Limb (tissue), 2 donors: ENCODE data around the gene ALS2.
"Not testable (repeated sequence)": the region's sequence is repeated elsewhere in the genome, so short reads cannot be mapped to it uniquely, and the experiment has no call there.

Source experiments
- DNase-seq, 2 donors: peaks; one replicate each; pipeline ENCODE4 v3.0.0-alpha.2; 2016; ENCODE audit errors: extremely low spot score in 2 of 2

The ALS2 gene

DNA sequence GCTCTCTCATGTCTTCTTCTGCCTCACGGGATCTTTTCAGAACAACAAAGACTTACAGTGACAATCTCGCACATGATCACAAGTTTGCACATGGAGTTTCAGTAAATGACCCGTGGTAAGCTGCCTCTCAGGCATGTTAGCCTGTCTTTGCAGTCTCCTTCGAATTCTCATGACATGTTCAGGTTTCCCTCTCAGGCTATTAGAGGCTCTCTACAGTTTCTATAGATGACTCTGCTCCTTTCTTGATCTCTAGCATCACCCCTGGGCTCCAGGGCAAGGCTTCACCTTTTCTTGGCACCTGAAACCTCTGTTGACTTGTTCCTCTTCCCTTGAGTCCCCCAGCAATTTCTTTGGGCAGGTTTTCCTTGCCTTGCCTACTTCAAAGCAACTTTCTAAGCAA is 105.3 kb downstream of the ALS2 start:
- no peak for DNase-seq

DNA sequence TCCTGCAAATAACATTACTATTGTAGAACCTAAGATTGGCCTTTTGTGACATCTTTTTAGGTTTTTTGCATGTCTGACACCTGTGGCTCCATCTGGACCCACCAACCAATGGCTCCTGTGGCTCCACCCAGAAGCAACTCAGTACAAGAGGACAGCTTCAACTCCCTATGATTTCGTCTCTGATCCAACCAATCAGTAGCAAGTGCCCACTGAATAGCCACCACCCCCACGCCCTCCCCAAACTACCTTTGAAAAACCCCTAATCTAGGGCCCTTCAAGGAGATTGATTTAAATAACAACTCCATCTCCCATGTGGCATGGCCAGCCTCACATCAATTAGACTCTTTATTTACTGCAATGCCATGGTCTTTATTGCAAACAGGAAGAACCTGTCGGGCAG is 105.9 kb downstream of the ALS2 start:
- no peak for DNase-seq

DNA sequence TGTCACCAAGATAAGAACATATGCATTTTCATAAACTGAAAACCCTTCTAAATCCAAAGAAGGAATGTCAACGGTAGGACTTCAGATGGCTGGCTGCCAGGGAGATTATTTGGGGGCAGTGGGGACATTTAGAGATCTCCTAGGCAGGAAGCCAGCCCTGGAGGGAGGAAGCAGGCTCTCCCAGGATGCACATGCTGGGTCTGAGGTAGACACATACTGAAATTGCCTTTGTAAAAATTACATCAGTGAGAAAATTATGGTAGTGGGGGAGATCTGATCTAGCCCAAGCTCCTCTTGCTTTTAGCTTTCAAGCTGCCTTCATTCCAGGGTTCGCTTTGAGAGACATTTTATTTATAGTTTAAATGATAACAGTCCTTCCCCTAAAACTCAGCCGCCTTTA is 106.4 kb downstream of the ALS2 start:
- DNase-seq, result no peak

DNA sequence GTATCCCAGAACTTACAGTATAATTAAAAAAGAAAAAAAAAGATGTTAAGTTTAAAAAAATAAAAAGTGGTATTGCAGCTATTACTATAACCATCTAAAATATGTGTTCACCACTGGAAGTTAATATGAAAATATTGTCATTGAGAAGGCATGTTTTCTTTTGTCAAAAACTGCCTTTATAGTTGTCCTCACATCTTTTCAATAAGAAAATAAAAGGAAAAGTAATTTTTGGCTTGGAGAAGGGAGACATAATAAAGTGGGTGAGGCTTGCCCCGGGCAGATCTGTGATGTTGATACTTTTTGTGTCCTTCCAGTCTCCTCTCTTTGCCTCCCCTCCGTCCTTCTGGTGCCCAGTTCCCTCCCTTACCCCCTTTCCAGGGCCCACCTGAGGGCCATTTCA is 107.2 kb downstream of the ALS2 start:
- no peak for DNase-seq

DNA sequence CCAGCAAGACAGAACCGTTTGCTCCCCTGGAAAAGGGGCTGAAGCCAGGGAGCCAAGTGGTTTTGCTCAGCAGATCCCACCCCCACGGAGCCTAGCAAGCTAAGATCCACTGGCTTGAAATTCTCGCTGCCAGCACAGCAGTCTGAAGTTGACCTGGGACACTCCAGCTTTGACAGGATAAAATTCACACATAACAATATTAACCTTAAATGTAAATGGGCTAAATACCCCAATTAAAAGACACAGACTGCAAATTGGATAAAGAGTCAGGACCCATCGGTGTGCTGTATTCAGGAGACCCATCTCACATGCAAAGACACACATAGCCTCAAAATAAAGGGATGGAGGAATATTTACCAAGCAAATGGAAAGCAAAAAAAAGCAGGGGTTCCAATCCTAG is 109.5 kb downstream of the ALS2 start:
- DNase-seq, result not testable (repeated sequence)

DNA sequence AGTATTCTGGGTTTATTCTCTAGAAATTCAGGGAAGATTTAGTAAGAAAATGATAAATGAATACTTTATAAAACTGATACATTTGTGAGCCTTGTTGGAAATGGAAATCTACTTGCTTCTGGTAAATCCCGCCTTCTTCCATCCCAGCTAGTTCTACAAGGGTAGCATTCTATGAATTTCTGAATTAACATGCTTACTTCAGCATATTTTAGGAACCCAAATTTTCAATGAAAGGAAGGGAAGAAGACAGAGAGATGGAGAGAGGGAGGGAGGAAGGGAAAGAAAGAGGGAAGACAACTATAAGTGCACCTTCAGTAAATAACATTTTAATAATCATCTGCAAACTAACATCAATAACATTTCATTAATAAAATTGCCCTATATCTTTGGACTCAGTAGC is 110.9 kb downstream of the ALS2 start:
- no peak for DNase-seq

DNA sequence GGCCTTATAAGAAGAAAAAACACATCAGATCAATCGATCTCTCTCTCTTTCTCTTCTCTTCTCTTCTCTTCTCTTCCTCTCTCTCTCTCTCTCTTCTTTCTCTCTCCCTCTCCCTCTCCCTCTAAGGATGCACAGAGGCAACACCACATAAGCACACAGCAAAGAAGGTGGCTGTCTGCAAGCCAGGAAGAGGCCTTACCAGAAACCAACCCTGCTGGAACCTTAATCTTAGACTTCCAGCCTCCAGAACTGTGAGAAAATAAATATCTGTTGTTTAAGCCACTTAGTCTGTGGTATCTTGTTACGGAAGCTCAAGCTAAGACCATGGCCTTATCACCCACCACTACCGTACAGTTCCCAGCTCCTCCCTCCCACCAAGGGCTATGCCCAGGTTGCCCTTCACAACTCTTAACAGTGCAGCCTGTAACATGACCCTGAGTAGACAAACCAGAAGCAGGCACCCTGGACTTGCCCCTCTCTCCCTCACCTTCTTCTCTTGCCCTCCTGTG is 112.3 kb downstream of the ALS2 start:
- DNase-seq, result no peak

DNA sequence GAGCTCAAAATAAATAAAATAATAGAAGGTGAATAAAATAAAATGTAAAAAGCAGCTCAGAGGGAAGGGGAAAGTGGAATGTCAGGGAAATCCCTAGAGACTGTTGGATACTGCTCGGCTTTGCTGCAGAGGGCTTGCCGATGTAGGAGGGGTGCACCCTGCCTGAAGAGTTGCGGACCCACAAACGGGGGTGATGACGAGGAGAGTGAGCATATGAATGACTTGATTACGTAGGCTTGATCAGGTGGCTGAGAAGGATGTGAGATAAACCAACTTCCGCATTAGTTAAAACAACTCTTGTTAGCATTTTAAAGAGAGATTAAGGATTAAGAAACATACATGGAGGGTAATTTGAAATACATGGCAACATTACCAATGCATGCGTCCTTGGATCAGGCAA is 116.4 kb downstream of the ALS2 start:
- DNase-seq, result no peak

DNA sequence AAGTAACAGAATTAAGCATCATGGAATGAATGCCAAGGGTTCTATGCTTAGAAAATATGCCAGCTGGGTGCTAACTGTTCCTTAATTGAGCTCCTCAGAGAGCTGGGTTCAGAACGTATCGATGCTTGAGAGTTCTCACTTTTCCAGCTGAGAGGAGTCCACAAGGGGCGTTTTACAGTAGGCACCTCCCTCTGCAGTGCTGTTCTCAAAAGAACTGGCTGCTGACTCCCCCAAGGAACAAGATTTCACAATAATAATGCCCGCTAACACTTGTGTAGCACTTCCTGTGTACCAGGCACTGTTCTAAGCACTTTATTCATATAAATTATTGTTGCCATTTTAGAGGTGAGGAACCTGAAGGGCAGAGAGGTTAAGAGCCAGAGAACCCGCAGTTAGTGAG is 119.4 kb downstream of the ALS2 start:
- no peak for DNase-seq

DNA sequence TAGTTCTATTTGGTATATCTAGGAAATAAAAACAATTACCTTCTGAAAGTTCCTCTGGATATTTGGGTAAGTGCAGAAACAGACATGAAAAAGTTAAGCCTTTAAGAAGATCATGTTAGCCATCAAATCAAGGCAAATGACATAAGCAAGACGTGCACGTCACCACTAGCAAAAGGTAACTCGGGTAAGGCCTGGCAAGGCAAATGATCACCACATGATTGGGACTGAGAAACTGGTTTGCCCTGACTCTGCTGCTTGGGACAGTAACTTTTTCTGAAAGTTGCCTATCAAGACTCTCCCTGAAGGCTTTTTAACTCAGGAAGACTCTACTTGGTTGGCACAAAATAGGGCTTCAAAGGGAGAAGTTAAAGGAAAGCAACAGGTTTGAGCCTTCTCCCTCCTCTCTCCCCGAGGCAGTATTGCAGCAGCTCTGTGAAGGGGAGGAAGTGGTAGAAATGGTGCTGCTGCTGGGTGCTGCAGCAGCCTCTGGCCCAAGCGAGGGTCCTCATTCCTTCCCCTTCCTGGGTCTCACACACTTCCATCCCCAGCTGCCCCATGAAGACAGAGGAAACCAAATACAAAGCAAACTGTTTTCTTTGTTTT is 120.3 kb downstream of the ALS2 start:
- DNase-seq, result no peak

DNA sequence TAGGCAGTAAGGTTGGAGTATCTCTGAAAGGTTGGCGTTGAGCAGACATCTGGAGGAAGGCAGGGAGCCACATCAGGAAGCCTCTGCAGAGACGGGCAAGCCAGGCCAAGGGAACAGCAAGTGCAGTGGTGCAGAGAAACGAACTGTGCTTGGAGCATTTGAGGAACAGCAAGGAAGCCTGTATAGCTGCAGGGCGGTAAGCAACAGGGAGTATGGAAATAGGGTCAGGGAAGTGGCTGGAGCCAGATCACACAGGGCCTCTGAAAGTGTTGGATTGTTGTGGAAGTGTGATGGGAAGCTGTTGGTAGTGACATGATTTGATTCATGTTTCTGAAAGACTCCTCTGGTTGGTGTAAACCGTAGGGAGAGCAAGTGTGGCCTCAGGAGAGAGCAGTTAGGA is 124.0 kb downstream of the ALS2 start:
- no peak for DNase-seq

DNA sequence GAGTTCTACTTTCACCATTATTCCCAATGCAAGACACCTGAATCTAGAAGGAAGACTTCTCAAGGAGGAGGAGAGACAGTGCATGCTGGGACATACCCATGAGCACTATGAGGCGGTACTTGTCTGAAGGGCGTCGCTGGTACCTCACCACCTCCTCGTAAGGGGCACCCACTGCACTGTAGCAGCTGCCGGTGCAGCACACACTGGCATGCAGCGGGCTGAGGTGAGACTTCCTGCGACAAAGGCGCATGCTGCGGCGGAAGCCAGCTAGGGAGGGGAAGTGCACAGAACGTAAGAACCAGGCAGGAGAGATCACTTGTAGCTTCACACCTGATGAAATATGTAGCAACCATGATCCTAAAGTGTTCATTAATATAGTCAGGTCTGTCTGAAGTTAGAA is 124.6 kb downstream of the ALS2 start:
- DNase-seq, result no peak

DNA sequence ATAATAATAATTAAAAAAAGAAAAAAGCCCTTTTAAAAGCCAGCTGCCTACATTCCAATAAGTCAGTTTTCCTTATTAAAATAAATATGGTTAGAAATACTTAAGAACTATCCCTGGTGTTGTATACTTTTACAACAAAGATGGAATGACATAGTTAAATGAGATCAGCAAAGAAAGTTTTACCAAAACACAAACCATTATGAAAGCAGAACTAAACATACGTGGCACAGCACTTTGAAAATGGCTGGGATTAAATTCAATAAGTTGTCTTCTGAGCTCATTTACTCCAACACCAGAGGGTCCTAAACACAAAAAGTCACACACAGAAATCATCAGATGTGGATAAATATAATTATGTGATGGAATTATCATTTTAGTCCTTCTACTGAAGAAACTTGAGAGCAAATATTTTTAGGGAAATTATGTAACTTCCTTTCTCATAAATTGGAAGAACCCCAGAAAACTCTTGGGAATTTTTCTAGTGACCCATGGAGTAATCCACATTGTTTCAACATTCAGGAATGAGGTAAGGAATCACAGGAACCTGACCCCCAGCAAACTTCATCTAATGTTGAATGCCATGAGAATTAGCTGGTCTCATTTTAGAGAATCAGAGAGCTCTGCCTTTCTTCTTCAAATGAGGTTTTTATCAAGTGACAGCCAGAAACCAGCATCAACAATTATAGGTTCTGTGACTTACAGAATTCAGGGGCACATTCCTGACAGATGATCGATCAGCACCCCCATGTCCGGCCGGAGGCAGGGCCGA is 125.9 kb downstream of the ALS2 start:
- no peak for DNase-seq

DNA sequence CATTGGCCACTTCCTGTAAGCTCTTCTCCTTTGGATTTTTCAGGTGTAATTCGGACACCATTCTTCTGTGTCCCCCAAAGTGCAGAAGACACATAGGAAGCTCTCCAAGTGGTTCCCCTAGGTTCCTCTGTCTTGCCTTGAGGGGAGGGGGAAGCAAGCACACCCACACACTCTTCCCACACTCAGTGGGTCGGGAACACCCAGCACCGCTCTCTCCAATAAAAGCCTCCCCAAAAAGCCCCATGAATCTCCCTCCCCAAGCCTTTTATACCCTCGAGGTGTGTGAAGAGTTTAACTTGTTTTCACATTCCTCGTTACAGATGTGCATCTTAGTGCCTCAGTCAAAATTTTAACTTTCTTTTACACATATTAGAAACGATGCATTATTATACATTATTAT is 127.5 kb downstream of the ALS2 start:
- DNase-seq, result no peak
